ENCODE results near the gene CRYL1. TPM values are rescaled to one million over a fixed set of nuclear protein-coding genes. Genes with fewer than 3 reads are reported as not detected.

CRYL1 gene
- polyA plus RNA-seq, 1 donor from 2014 or later = 10.6 TPM

GRCh38 chr13:20553311-20553710, 27.7 kb upstream of the CRYL1 start:
- no peak overlapping the region for H3K9ac ChIP-seq (ENCODE audit: low read length)
- no peaks in the 10 kb centered on the region for H3F3A ChIP-seq (ENCODE audit: insufficient read depth, low read length, poor library complexity, severe bottlenecking)
- no peak overlapping the region for H2AFZ ChIP-seq (ENCODE audit: low read depth, low read length)
- H3K36me3 ChIP-seq (ENCODE audit: insufficient read depth, low read length) = no peaks in the 10 kb centered on the region
- no peaks in the 10 kb centered on the region for H3K27me3 ChIP-seq (ENCODE audit: insufficient read depth, low read depth, low read length)
- no peaks in the 10 kb centered on the region for H3K79me2 ChIP-seq (replicated peaks; ENCODE audit: insufficient read depth, low read length)
- TF ChIP-seq TAF1 (IDR thresholded peaks at IDR 0.05; ENCODE audit: low read depth) = no peak
- TF ChIP-seq EZH2 (IDR thresholded peaks at IDR 0.05; ENCODE audit: borderline replicate concordance, insufficient read depth, low read length, poor library complexity, severe bottlenecking) = no peak
- TF ChIP-seq CTCF (IDR thresholded peaks at IDR 0.05; ENCODE audit: poor library complexity, severe bottlenecking) = no peak
- TF ChIP-seq SMC3 (conservative IDR thresholded peaks at IDR 0.05; ENCODE audit: poor library complexity) = no peak
- TF ChIP-seq POLR2AphosphoS5 (IDR thresholded peaks at IDR 0.05) = no peak
- no peak for TF ChIP-seq MXI1 (conservative IDR thresholded peaks at IDR 0.05; ENCODE audit: poor library complexity, severe bottlenecking)
- TF ChIP-seq RAD21 (conservative IDR thresholded peaks at IDR 0.05) = no peak
- TF ChIP-seq REST (IDR thresholded peaks at IDR 0.05; ENCODE audit: borderline replicate concordance) = no peak
- no peak for TF ChIP-seq EP300 (conservative IDR thresholded peaks at IDR 0.05; ENCODE audit: poor library complexity, severe bottlenecking)
- no peak overlapping the region for H3K4me3 ChIP-seq (ENCODE audit: low read length)
- no peak overlapping the region for H3K27ac ChIP-seq (ENCODE audit: low read length)
- H4K20me1 ChIP-seq (ENCODE audit: insufficient read depth) = no peaks in the 10 kb centered on the region
- H3K9me3 ChIP-seq (ENCODE audit: low read length) = no peaks in the 10 kb centered on the region
- H3K4me2 ChIP-seq (ENCODE audit: low read length) = no peak overlapping the region
- peaks cover 4% of the 10 kb centered on the region for H3K9me2 ChIP-seq (ENCODE audit: insufficient read depth, low read length)

GRCh38 chr13:20550799-20551198, 25.1 kb upstream of the CRYL1 start:
- no peak for TF ChIP-seq POLR2AphosphoS5 (IDR thresholded peaks at IDR 0.05)
- no peak for TF ChIP-seq EP300 (conservative IDR thresholded peaks at IDR 0.05; ENCODE audit: poor library complexity, severe bottlenecking)
- TF ChIP-seq CTCF (IDR thresholded peaks at IDR 0.05; ENCODE audit: poor library complexity, severe bottlenecking) = no peak
- no peak for TF ChIP-seq MXI1 (conservative IDR thresholded peaks at IDR 0.05; ENCODE audit: poor library complexity, severe bottlenecking)
- no peak for TF ChIP-seq SMC3 (conservative IDR thresholded peaks at IDR 0.05; ENCODE audit: poor library complexity)
- TF ChIP-seq RAD21 (conservative IDR thresholded peaks at IDR 0.05) = no peak
- no peak for TF ChIP-seq REST (IDR thresholded peaks at IDR 0.05; ENCODE audit: borderline replicate concordance)
- TF ChIP-seq TAF1 (IDR thresholded peaks at IDR 0.05; ENCODE audit: low read depth) = no peak
- TF ChIP-seq EZH2 (IDR thresholded peaks at IDR 0.05; ENCODE audit: borderline replicate concordance, insufficient read depth, low read length, poor library complexity, severe bottlenecking) = no peak
- Histone ChIP-seq H3K9me2 (ENCODE audit: insufficient read depth, low read length) (peaks cover 4% of the 10 kb centered on the region), H3K27ac (ENCODE audit: low read length) (no peak overlapping the region), H3K79me2 (replicated peaks; ENCODE audit: insufficient read depth, low read length) (no peaks in the 10 kb centered on the region), H3K27me3 (ENCODE audit: insufficient read depth, low read depth, low read length) (no peaks in the 10 kb centered on the region), H3K36me3 (ENCODE audit: insufficient read depth, low read length) (no peaks in the 10 kb centered on the region), H3K4me2 (ENCODE audit: low read length) (no peak overlapping the region), H3K4me3 (ENCODE audit: low read length) (no peak overlapping the region), H4K20me1 (ENCODE audit: insufficient read depth) (no peaks in the 10 kb centered on the region), H3K9me3 (ENCODE audit: low read length) (no peaks in the 10 kb centered on the region), H3F3A (ENCODE audit: insufficient read depth, low read length, poor library complexity, severe bottlenecking) (no peaks in the 10 kb centered on the region), H2AFZ (ENCODE audit: low read depth, low read length) (no peak overlapping the region), H3K9ac (ENCODE audit: low read length) (no peak overlapping the region)

Data from neural cell (in vitro differentiated cells).